GM19467 (cell line): Measurements from ENCODE around the gene SIRT7.
A peak's percentile ranks its signal among the peaks of the same experiment; 100 is the strongest.

Experiments
- ATAC-seq: cut with Tn5 transposase; IDR thresholded peaks from one replicate; pipeline ENCODE4 v1.9.1; 2021; ENCODE audit warnings: mild to moderate bottlenecking, moderate library complexity; ENCODE audit not compliant: unreplicated experiment

SIRT7 gene

DNA sequence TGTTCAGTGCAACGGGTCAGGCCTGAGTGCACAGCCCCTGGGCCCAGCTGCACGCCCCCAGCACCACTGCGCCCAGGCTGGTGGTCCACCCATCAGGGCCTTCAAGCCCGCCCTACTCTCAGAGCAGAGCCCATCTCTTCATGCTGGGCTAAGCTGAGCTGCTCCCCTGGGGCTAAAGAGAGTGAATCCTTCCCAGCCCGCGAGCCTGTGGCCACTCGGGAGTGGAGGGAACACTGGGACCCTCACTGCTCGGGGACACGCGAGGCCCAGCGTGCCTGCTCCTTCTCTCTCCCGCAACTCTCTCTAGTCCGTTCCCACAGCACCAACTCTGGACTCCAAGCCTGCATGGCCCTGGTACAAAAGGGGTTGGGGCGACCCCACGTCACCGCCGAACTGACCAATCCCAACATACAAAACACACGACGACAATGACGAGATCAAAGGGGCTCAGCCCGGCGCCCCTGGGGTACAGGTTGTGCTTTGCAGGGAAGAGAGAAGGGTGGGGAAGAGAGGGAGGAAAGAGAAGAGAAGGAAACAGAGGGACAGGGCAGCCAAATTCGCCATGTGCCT lies 4.1 kb upstream of the SIRT7 start:
- ATAC-seq, result no peak

DNA sequence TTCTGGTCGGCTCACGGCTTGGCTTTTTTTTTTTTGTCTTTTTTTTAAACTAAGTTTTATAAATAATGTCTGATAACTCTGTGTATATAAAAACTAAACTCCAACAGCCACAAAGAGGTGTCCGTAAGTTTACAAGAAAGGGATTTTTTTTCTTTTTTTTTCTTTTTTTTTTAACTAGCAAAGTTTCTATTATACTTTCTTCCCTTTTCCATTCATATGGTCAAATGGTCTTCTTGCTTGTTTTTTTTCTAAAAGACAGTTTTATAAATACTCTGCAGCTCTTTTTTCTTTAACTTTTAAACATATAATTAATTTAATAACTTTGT lies 3.5 kb upstream of the SIRT7 start:
- no peak for ATAC-seq

DNA sequence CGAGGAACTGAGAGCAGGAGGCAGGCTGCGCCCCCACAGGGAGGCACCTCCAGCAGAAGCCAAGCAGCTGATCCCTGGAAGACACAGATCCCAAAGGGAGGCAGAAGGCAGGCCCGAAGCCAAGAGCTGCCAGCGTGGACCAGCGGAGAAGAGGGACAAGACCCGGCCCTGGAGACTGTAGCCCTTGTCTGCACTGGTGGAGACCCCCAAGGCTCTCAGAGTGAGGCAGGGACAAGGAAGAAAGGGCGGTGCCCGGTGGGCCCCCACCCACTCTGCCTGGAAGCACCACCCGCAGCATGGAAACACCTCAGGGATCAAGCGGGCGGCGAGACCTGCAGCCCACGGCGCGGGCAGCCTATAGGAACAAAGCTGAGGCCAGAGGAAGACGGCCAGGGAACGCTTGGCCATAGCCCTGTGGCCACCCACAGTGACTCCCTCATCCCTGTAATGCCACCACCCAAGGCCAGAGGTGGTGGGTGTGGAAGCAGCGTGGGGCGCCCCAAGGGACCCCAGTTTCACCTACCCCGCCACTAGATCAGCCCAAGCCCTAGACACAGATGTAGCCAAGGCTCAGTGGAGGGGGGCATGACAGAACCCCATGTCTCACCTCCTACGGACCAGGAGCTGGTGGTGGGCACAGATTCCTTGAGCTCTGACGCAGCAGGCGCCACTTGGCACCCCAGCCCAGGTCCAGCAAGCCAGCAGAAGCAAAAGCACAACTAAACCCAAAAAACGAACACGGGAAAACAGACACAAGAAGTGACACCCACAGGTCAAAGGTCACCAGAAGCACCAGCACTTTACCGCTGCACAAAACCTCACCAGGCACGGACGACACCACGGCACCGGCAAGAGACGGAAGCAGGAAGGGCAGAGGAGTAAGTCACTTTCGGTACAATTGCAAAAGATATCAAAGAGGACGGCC lies 2.9 kb upstream of the SIRT7 start:
- ATAC-seq, result no peak

DNA sequence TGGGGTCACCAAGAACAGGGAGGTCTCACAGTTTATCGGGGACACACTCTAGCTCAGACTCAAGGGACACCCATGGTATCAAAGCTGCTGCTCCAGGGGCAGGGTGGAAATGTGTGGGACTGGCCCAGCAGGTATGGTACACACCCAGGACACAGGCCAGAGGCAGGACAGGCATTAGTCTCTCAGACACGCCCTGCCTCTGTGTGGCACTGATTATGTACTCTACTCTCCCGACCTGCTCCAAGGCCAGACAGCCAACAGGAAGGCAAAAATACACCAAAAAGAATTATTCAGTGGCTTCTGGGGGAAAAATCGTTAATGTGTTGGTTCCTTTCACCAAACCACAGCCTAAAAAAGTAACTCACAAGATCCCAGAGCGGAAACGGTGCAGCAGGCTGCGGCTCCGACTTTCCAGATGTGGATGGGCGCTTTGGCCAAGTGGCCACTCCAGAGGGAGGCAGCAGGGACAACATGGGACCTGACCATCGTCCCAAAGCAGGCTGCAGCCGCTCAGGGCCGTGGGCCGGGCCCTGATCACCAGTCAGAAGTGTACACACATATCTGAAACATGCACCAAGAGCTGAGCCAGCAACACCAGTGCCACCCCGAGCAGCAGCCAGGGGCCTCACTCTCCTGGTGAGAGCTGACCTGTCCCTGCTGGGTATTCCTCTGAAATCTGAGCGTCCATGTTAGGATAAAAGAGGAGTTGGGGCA lies 1.0 kb upstream of the SIRT7 start:
- ATAC-seq, result no peak

GRCh38 chr17:81918333-81918669 lies 325 bp upstream of the SIRT7 start:
- ATAC-seq, result peak; percentile 20

DNA sequence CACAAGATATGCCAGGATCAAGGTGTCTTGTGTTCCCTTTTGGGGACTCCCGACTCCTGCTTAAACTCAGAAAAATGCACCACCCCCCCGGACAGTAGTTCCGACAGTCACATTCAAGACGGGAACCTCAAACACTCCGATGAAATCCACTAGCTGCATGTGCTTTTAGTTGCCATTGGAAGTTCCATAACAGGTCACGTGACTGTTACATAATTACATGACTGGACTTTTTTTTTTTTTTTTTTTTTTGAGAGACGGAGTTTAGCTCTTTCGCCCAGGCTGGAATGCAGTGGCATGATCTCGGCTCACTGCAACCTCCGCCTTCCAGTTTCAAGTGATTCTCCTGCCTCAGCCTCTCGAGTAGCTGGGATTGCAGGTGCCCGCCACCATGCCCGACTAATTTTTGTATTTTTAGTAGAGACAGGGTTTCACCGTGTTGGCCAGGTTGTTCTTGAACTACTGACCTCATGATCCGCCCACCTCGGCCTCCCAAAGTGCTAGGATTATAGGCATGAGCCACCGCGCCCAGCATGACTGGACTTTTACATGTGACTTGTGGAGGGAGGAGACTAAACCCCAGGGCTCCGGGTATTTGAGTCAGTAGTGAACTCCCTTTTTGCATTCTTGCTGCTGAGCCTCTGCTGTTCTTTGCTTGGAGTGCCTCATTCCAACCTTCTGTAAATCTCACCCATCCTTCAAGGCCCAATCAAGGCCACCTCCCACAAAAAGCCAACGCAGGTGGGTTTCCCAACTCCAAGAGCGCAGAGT lies 1.6 kb downstream of the SIRT7 start:
- ATAC-seq, result no peak

- ATAC-seq, result no peak
These were observed 2.6 kb downstream of the SIRT7 start for GRCh38 chr17:81915331-81915730.

GRCh38 chr17:81914103-81914850 lies 3.7 kb downstream of the SIRT7 start:
- ATAC-seq, result no peak

DNA sequence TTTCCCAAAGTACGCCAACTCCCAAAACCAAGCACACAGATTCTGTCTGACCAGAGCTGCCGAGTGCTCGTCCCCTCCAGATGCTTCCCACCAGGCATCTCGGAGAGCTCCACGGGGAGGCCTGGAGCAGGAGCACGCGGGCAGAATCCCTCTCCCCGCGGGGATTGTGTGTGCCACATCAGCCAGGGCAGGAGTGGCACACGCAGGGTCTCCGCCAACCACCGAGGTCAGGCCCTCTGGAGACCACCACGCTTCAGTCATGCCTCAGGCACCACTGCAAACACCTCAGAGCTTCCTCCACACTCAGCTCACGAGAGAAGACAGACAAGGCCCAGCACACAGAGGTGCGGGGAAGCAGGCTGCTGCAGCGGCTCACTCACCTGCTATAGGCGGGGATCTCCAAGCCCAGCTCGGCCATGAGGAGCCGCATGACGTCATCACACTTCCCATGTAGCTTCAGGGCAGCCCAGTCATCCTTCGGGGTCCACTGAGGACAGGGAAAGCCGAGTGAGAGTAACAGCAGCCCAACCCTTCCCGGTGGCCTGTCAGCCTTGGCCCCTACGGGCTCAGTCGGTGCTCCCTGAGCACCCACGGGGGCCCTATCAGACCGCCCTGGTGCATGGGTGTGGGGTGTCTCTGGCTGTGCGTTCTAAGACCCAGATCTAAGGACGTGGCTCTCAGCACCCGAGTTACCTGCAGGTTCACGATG lies 4.4 kb downstream of the SIRT7 start:
- no peak for ATAC-seq

DNA sequence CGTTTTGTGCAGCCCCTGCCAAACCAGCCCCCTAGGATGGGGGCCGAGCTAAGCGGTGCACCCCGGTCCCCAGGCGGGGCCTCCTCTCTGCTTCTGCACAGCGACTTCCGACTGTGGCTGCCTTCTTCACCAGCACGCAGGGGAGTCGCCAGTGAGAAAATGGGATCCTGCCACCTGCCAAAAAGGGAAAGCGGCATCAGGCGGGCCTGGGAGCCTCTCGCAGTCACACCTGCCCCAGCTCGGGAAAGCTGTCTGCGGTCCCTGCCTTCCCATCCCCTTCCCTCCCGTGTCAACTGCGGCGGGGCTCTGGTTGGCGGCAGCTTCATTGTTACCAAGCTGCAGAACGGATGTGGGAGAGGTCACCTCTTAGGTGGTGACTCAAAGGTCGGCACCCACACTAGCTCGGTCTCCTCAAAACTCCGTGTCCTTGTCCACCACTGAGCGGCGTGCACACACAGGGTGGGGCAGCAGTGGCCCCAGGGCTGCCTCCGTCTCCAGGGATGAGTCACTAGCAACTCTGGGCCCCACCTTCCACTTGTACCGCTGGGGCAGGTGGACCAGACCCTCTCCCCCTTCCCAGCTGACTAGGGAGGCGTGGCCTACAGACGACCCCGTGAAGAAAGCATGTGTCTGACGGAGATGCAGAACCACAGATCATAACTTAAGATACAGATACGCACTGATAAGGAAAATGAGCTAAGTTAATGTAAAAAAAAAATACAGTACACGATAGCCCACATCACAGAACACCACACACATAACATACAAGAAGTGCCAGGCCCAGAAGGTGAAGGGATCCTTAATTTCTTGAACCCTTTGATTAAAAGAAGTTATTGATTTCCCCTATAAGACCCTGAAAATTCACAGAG lies 5.3 kb downstream of the SIRT7 start:
- no peak for ATAC-seq

DNA sequence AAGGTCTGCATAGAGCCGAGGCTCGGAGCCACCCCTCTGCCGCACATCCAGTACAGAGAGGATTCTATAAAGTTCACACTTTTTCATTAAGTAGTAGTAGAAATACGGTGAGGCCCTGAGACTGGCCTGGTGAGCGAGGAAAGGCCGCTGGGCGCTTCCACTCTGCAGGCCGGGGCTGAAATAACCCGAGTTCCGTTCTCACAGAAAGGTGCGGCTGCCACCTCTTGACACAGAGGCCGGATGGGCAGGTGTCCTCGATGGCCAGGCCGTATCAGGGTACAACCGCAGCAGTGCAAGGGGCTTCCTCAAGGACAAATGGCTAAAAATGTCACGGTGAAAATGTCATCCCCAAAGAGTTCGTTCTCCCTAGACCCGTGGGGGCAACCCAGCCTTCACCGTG lies 6.0 kb downstream of the SIRT7 start:
- no peak for ATAC-seq

DNA sequence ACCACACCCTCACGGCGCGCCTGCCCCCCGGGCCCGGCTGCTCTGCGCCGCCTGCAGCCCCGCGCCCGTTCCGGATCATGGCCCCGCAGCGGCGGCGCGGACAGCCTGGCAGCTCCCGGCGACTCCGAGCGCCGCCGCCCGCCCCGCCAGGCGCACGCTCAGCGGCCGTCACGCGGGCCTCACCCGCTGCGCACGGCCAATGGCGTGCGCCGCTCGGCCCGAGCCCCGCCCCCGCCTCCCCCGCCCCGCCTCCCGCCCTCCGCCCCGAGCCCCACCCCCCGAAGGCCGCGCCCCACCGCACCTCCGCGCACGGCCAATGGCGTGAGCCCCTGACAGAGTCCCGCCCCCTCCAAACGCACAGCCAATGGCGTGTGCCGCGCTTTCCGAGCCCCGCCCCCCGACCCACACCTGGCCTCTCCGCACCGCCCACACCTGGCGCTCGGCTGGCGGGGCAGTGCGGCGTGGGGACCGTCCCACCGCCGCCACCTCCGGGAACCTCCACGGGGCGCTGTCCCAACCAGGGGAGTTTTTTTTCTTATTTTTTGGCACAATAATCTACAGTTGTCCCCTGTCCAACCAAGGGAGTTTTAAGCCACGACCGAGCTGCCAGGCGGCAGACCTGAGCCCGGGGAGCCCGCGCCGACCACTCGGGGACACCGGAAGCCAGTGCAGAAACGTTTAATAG lies 6.6 kb downstream of the SIRT7 start, which contains the start of gene PCYT2:
Gene PCYT2, minus strand, starts transcription at position 123 of the 685 bp plus-strand sequence. Its CDS starts 44 bp downstream, at position 79.
- ATAC-seq, result peak; percentile 63

DNA sequence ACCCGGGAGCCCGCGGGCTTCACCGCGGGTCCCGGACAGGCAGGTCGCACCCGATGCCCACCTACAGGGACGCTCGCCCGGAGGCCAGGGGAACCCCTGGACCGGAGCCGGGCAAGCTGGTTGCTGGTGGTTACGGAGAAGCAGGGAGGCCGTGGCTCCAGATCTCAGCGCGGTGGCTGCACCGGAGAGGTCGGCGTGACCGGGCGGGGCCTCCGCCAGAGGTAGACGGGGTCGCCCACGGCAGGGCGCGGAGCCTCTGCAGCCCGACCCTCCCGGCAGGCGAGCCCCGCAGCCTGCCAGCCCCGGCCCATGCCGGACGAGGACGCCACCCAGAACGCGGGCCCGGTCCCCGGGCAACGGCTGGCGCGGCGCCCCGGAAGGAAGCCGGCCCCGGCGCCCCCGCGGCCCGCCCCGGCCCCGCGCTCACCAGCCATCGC lies 7.1 kb downstream of the SIRT7 start:
- ATAC-seq, result peak; percentile 29

DNA sequence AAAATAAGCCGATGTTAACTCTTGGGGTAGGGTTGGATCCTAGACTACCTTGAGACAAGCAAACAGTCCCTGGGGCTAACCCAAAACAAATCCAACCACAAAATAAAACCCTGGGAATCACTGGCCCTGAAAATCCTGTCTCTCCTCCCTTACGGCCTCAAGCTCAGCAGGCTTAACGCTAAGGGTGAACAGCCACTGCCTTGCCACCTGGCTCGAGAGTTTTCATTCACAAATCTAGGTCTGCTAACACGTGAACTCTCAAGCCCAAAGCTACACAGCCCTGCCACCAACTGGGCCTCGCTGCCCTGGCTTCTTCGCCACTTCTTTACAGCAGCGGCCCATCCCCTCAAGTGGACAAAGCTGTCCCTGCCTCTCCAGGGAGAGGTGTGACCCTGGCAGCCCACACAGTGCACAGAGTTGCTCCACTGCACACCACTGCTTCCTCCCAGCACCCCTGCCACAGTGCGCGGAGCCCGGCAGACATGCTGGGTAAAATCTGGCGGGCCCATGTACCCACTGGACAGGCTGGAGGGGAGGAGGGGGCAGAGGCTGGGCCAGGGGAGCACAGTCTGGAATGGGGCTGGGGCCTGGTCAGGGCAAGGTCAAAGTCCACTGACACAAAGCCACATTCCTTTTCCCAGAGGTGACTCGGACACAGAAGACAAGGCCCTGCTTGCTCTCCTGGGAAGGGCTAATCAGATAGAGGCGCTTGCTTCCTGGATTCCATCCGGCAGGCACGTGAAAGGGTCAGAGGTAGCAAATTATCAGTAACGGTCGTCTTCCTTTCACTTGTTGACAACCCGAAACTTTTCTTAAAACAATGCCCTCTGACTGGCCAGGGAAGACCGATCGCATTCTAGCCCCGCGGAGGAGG lies 7.8 kb downstream of the SIRT7 start:
- ATAC-seq, result no peak

DNA sequence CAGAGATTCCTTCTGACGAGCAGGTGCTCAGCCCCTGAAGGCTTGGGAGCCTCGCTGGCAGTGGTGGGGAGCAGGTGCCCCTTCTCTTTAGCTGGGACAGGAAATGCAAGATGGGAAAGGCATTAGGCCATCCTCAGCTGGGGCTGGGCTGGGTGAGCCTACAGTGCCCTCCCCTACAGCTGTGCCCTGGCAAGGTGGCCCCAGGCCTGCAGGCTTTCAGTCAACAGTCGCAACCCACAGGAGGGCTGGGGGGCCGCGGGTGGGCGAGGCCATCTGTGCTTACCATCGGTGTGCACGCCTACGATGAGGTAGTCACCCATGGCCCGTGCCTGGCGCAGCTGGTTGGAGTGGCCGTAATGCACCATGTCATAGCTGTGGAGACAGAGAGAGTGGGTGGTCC lies 8.7 kb downstream of the SIRT7 start:
- no peak for ATAC-seq

- ATAC-seq, result no peak
These were observed 9.2 kb downstream of the SIRT7 start for GRCh38 chr17:81908793-81909192.
